G401 (cell line): ENCODE measurements around the gene AXDND1. TPM values are rescaled to one million over a fixed set of nuclear protein-coding genes. Genes with fewer than 3 reads are reported as not detected.

Experiments
- DNase-seq: peaks from one replicate; pipeline ENCODE4 v3.0.0-alpha.2; 2015; ENCODE audit warnings: low spot score
- in situ Hi-C: cut with HindIII; loops from 2 replicates; pipeline ENCODE4 v1.10.0; 2016; ENCODE audit warnings: low sequenced_read_pairs, mixed read lengths
- total RNA-seq: library from RNA; depleted of rRNA; stranded (reverse); fragments of >200 nt; shearing (Covaris generic); gene quantifications from 2 replicates; pipeline ENCODE4 v1.2.3, GENCODE V29; 2014

Gene AXDND1
- total RNA-seq, 1 experiment from 2014 or later, result not detected

DNA sequence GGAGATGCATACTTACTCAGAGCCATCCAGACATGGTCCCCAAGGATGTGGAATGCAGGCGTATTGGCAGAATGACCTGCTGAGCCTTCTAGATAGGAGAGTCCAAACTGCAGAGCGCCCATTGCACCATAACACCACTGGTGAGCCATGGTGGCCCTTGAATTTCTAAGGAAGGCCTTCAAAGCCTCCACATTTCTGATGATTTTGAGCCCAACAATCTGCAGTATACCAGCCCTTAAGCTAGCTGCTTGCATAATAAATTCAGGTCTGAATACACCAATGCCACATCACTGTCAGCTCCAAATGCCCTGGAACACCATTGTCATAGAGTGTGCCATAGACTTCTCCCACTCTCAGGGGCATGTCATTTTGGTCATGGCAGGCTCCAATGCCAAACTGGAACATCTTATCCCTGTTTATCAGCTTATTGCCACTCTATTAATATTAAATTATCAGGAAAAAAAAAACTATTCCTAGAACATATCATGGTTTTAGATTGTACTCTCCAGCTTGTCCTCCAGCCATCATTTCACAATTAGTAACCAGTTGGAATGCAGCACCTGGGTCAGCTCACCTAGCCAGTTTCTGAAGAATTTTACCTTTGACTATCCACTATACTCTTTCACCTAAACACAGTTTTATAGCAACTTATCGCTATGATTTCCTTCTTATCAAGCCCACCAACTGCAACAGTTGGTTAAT is 183.0 kb downstream of the AXDND1 start:
- DNase-seq, result no peak
- in situ Hi-C loops, result no loop called here

DNA sequence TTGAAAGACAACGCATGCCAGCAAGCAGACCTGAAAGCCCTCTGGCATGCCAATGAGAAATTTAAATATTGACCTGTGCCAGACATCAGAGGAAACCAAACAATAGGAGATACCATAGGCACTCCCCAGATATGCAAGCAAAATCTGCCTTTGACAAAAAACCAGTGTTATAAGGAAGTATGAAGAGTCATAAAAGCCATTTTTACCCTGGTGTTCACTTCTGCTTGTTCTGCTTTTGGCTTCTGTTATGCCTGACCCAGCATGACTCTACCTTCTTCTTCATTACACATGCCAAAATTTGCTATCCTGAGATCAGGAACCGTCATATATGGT is 183.6 kb downstream of the AXDND1 start:
- in situ Hi-C loops, result no loop called here
- DNase-seq, result no peak

DNA sequence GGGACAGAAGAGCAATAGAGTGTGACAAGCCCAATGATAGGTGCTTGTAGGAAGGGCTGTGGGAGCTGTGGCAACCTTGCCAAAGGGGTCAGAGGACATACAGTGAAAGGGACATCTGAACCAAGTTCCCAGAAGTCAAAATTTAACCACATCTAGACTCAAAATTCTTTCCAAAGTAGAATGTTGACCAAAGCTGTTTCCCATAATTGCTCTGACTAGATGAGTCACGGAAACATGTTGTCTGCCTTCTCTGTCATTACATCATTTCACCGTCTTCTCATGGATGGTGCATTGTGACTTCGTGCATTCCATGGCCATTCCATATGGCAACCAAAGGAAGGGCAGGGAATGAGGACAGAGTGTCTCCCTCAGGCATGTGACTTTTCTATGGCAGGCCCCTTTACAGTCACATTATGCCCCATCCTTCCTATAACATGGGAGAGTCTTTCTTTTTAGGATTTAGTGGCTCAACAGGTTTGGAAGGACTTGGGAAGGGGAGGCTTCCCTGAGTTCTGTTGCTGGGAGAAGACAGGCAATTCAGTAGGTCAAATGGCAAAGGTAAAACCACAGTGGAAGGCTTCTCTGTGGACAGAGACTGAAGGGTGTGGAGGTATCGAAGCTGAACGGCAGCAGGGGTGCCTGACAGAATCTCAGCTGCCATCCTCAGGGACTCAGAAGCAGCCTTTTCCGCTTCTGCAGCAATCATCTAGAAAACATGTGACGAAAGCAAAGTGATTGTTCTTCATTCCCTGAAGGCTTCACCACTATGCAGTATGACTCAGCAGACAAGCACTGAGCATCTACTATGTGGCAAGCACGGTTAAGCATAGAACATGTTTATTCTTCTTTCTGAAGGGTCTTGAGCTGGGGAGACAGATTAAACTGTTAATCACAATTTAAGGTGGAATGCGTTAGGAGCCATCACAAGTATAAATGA is 185.2 kb downstream of the AXDND1 start:
- DNase-seq, result no peak
- in situ Hi-C loops, result no loop called here

DNA sequence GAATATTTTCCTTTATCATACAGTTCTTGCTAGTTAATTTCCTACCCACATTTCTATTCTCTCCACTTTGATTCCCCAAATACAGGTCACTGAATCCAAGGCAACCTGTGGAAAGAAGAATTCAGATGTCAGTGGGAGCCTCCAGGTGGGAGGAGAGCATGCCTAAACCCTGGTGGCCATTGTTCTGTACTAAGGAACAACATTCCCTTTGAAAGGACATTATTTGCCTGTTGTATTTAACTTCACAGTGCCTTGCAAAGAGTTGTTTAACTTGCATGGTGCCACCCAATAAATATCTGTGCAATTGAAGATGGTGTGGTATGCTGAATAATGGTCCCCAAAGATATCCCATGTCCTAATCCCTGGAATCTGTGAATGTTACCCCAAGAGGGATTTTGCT is 188.7 kb downstream of the AXDND1 start:
- DNase-seq, result no peak
- in situ Hi-C loops, result no loop called here

DNA sequence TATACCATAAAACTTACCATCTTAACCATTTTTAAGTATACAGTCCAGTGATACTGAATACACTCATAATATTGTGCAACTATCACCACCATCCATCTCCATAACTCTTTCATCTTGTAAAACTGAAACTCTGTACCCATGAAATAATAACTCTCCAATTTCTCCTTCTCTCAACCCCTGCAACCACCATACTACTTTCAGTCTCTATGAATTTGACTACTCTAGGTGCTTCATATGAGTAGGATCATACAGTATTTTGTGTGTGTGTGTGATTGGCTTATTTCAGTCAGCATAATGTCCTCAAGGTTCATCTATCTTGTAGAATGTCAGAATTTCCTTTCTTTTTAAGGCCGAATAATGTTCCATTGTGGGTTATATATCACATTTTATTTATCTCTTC is 192.3 kb downstream of the AXDND1 start:
- in situ Hi-C loops, result no loop called here
- no peak for DNase-seq

DNA sequence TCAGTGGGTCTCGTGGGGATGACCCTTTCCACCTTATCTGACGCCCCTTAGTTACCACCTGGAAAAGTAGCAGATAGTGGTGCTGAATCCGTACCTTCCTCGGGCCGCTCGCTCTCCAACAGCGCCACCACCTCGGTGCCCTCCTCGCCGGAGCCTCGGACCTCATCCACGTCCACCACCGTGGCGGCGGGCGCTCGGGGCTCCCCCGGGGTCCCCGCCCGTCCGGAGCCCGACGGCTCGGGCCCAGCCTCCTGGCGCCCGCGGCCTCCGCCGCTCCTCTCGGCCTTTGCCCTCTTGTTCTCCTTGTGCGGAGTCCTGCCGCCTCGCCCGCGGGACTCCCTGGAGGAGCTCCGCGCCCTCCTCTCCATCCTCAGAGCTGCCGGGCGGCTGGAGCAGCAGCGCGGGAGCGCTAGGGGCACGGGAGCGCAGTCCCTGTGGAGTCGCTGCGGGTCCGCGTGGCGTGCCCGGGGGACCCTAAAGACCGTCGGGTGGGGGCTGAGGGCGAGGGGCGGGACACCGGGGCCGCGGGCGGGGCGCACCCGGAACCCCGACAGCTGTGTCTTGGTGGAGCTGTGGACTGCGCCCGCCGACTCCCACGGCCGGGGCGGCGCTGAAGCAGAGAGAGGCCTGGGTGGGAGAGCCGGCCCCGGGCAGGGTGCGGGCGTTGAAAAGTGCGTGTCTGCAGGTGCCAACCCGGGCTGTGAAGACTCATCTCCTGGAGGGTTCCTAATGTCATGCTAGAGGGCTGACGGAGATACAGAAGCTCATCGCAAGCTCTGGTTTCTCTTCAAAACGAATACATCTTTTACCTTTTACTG is 209.9 kb downstream of the AXDND1 start, which contains the start of gene NPHS2:
NPHS2 (minus strand) TSS at position 452 of the 818 bp plus-strand sequence; CDS start at position 368, 84 bp downstream.
- DNase-seq, result no peak
- in situ Hi-C loops, result no loop called here

DNA sequence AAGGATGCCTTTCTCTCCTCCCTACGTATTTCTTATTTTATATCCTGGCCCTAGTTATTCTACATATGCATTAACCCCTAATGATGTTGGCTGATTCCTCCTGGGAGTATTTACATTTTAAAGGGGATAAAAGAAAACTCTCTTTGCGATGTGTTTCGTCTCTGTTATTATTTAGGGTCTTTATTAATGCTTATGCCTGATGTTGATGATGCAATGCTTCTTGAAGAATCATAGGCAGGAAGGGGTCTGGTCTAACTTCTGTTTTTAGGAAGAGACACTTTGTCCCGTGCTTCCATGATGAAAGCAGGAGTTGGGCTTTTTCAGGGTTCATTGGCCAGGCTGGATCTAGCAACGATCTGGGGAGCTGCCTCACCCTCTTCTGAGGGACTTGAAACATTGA is 210.7 kb downstream of the AXDND1 start:
- DNase-seq, result no peak
- in situ Hi-C loops, result no loop called here

DNA sequence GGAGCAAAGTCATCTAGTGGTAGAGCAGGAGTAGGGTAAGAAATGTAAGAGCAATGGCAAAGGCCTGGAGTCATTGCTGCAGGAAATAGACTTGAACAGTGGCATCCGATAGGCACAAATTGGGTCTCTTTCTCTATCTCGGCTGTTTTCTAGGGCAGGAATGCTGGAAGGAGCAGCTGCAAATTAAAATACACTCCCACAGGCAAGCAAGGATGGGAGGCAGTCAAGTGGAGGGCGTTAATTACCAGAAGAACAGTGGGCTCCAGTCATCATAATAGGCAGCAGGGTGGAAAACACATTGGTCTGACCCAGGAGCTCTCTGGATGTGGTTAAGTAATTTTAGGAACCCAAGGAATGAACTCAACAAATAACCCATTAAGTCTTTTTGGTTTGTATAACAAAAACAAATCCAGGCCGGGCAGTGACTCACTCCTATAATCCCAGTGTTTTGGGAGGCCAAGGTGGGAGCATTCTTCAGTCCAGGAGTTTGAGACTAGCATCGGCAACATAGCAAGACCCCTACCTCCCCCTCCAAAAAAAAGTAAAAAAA is 218.1 kb downstream of the AXDND1 start:
- in situ Hi-C loops, result no loop called here

DNA sequence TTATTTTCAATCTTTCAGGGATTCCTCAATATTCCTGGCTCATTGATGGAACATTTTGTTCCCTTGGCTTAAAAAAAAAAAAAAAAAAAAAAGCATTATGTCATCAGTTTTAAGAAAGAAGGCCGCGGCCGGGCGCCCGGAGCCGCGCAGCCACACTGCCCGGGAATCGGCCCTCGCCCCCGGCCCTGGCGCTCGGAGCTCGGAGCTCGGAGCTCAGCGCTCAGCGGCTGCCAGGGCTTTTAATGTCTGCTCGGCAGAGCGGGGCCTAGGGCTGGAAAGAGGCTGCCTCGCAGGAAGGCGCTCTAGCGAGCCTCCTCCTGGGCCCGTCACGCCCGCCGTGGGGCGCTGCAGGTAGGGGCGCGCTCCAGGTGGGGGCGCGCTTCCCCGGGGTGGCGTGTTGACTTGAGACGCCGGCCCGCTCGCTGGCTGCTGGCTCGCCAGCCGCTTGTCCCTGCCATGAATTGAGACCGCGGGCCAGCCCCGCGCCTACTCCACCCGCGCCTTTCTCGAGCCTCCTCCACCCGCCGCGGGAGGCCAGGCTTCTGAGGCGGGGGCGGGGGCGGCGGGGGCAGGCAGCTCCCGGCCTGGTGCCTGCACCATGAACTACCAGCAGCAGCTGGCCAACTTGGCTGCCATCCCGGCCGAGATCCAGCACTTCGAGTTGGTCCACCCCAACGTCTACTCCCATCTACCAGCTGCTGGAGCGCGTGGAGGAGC is 220.5 kb downstream of the AXDND1 start:
- DNase-seq, result no peak
- in situ Hi-C loops, result no loop called here

More for the DNA sequence above, 218.1 kb downstream of the AXDND1 start:
- DNase-seq, result no peak

DNA sequence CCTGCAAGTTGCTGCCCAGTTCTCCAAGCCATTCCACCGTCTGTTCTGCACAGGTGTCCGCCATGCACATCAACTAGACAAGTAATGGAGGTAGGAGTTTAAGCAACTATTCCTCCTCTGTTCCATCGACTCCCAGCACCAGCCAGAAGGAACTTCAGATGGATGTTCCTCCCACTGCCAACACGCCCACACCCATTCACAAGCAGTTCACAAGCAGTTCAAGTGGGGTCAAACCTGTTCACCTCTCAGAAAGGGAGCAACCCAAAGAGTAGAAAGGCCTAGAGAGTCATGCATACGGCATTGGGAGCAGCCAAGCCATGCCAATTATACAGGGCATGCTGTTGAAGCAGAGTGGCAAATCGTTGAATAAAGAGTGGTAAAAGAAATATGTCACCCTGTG is 221.6 kb downstream of the AXDND1 start:
- no peak for DNase-seq
- in situ Hi-C loops, result no loop called here

DNA sequence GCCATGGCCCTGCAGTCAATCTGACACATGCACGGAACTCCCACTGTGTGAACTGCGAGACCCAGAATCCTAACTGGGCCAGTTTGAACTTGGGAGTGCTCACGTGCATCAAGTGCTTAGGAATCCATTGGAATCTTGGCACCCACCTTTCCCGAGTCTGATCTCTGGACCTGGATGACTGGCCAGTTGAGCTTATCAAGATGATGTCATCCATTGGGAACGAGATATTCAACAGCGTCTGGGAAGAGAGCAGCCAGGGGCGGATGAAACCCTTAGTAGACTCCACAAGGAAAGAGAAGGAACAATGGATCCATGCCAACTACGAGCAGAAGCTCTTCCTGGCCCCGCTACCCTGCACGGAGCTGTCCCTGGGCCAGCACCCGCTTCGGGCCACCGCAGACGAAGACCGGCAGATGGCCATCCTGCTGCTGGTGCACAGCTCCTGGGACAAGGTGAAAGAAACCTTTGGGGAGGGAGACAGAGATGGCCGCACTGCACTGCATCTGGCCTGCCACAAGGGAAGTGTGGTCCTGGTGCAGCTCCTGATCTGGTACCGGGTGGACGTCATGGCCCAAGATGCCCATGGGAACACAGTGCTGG is 222.8 kb downstream of the AXDND1 start:
- in situ Hi-C loops, result no loop called here
- DNase-seq, result no peak

DNA sequence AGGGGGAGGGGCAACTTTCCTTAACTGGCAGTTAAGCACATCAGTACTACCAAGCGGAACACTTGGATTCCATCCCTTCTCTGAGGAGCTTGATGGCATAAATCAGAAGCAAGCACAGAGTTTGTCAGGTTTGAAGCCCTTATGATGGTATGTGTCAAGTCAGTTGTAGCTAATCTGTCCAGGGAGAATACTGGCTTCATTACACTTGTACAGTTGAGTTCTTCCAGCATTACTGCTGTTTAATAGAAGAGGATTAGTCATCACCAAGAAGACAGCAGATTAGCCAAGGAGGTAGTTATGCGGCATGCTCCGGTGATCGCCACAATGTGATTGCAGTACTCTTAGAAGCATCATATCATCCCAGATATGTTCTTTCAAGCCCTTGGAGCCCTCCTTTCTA is 223.7 kb downstream of the AXDND1 start:
- no peak for DNase-seq
- in situ Hi-C loops, result no loop called here

DNA sequence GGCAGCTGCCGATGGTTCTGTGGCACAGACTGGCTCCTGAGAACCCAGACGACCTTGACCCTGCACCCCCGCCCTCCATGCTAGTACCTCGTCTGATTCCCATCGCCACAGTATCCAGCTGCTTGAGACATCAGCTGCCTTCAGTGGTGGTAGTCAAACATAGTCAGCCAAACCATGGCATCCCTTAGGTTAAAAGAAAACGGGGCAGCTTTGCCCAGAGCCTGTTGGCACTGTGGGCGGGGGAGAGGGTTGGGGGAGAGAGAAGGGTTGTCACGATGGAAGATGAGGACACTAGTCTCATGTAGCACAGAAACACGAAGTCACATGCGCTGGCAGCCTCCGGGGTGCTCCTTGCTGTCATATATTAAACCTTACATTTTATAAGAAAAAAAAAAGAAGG is 224.9 kb downstream of the AXDND1 start:
- no peak for DNase-seq
- in situ Hi-C loops, result no loop called here

DNA sequence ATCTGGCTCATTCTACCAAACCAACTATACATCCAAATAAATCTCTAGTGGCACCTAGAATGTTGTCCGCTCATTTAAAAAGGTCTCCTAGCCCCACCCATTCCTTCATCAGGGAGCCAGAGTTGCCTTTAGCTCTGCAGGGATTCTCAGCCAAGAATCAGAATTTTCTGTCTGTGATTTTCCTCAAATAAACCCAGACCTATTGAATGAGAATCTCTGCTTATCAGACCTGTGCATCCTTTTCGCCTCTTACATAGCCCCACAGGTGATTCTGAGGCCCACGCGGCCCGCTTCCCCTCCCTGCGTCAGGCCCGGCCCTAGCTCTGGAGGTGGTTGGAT is 225.5 kb downstream of the AXDND1 start:
- no peak for DNase-seq
- in situ Hi-C loops, result no loop called here

DNA sequence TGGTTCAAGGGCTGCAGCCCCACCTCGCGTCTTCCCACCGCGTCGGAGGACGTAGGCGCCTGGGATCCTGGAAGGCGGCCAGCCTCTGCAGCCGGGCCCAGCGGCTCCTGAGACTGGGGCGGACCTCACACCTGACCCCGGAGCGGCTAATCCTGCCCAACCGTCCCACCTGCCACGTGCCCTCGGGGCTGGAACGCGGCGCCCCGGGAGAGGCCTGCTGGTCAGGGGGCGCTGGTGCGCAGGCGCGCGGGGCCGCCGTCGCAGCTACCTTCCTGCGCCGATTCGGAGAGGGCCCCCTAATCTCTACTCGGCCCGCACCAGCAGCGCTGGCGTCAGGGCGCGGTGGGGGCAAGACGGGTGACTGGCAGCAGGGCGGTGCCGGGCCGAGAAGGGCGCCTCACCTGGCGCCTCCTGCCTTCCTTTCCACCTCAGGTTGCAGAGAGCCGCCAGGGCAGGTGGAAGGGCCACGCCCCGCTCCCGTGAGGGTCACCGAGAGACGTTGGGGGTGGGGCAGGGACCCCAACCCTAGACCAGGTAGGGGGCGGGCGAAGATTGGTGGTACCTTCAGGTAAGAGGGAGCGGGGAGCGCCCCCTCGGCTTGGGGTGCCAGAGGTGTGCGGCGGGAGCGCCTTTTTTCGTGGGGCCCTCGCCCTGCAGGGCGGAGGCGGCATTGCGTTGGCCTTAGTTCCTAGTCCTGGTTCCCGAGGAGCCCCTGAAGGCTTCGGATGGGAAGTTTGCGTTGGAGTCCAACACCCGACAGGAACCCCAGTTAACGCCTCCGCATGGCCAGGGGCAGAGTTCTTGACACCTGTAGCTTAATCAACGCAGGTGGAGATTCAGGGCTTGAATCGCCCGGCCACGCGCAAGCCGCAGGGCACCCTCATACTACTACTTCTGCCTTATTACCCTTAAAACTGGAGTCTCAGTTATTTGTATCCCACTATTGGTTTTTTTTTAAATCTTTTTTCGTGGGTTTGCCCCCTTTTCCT is 226.1 kb downstream of the AXDND1 start, which contains the start of gene TDRD5:
TDRD5 (plus strand) TSS at position 241 of the 989 bp plus-strand sequence. CDS start 784 bp downstream, outside the sequence.
- in situ Hi-C loops, result no loop called here
- no peak for DNase-seq

DNA sequence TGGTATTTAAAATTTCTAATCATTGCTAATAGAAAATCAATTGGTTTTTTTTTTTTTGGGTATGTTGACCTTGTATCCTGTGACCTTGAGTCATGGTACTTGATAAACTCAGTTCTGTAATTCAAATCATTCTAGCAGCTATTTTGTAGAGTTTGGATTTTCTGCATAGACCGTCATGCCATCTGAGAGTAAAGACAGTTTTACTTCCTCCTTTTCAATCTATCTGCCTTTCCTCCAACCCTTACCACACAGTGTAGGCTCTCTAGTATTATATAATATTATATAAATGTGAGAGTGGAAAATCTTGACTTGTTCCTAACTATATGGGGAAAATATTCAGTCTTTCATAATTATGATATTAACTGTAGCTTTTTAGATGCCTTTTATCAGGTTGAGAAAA is 232.9 kb downstream of the AXDND1 start:
- no peak for DNase-seq
- in situ Hi-C loops, result no loop called here

DNA sequence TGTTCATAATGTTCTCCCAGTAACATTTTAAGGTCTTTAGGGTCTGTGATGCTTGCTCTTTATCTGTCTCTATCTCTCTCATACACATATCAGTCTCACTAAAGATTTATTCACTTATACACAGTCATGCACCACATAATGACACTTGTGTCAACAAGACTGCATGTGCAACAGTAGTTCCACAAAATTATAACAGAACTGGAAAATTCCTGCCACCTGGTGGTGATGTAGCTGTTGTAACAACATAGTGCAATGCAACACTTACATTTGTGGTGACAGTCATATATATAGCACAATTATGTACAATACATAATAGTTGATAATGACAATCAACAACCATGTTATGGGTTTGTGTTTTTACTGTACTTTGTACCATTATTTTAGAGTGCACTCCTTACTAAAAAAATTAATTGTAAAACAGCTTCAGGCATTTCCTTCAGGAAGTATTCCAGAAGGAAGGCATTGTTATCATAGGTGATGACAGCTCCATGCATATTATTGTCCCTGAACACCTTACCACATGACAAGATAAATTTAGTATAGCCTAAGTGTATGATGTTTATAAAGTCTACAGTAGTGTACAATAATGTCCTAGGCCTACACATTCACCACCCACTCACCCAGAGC is 234.0 kb downstream of the AXDND1 start:
- in situ Hi-C loops, result no loop called here
- DNase-seq, result peak; percentile 10
